Breast epithelium (tissue), 4 donors: Measurements from ENCODE around the gene TMEM9. TPM values are rescaled to one million over a fixed set of nuclear protein-coding genes. Genes with fewer than 3 reads are reported as not detected.

Source experiments
- DNase-seq, 2 donors: peaks; one replicate each; pipeline ENCODE4 v3.0.0-alpha.2; 2019; ENCODE audit warnings: low spot score in 2 of 2
- H3K27ac ChIP-seq, 2 donors: fragments of 200-600 bp; sonication (generic) in 1 of 2; one replicate each; pipeline ENCODE4 v1.5.1; 2016 to 2019; ENCODE audit warnings: mild to moderate bottlenecking in 1 of 2
- H3K27me3 ChIP-seq, 2 donors: fragments of 200-600 bp; sonication (generic) in 1 of 2; one replicate each; pipeline versions ENCODE4 v1.5.1 to v1.6.0; 2017 to 2019; ENCODE audit warnings: control low read depth in 1 of 2, mild to moderate bottlenecking in 1 of 2
- H3K36me3 ChIP-seq: fragments of 200-600 bp; one replicate; pipeline ENCODE4 v1.5.1; 2019
- H3K4me1 ChIP-seq, 2 donors: fragments of 200-600 bp; sonication (generic); one replicate each; pipeline ENCODE4 v1.5.1; 2016 to 2019; ENCODE audit warnings: control low read depth in 1 of 2
- H3K4me3 ChIP-seq, 3 donors: fragments of 200-600 bp; sonication (generic); 1 replicate in 2 of 3; 2 replicates in 1 of 3; pipeline ENCODE4 v1.5.1; 2016 to 2019; ENCODE audit warnings: mild to moderate bottlenecking in 3 of 3, moderate library complexity in 2 of 3
- H3K9me3 ChIP-seq, 2 donors: fragments of 200-600 bp; sonication (generic) in 1 of 2; one replicate each; pipeline ENCODE4 v1.5.1; 2016 to 2019; ENCODE audit warnings: control low read depth in 1 of 2
- POLR2A ChIP-seq: fragments of 450-650 bp; IDR thresholded peaks from one replicate; pipeline ENCODE4 v1.6.1; 2016; ENCODE audit warnings: antibody characterized with exemption, mild to moderate bottlenecking, moderate library complexity
- POLR2AphosphoS5 ChIP-seq, 3 donors: sonication (generic); formaldehyde crosslinking; IDR thresholded peaks; one replicate each; pipeline ENCODE4 v1.6.1; 2017; ENCODE audit warnings: antibody characterized with exemption in 3 of 3
- intact Hi-C: fragments of 100-400 bp; cut with DNase I; formaldehyde crosslinking; loops from one replicate; pipeline ENCODE4 v1.15.1; 2023; ENCODE audit warnings: low total_unique reads
- total RNA-seq, 3 donors: library from RNA; depleted of rRNA; stranded (reverse); fragments of >200 nt; gene quantifications; one replicate each; pipeline ENCODE4 v1.1.0, GENCODE V29; 2016
- TF ChIP-seq, protein P1 (sequence below), 3 donors: fragments of 450-650 bp; IDR thresholded peaks; one replicate each; pipeline ENCODE4 v1.5.1; 2016 to 2017; ENCODE audit warnings: antibody characterized with exemption in 3 of 3, mild to moderate bottlenecking in 3 of 3, moderate library complexity in 3 of 3

The TMEM9 gene
- total RNA-seq, 3 donors from 2014 or later: 48.3 to 104 (median 99.8) TPM

- Histone ChIP-seq H3K9me3 (no peaks in the 10 kb centered on the region), H3K4me1 (no peaks in the 10 kb centered on the region), H3K27ac (no peak overlapping the region), H3K27me3 (no peaks in the 10 kb centered on the region), H3K36me3 (no peaks in the 10 kb centered on the region), H3K4me3 (no peak overlapping the region)
- TF ChIP-seq POLR2AphosphoS5 (IDR thresholded peaks at IDR 0.05): no peak
- intact Hi-C loops: no loop called here
- no peak for DNase-seq
Observed at GRCh38 chr1:201181323-201181722, 27.0 kb upstream of the TMEM9 start.

- intact Hi-C loops: no loop called here
- Histone ChIP-seq H3K4me1 (no peaks in the 10 kb centered on the region), H3K27ac (no peak overlapping the region), H3K4me3 (no peak overlapping the region), H3K27me3 (no peaks in the 10 kb centered on the region), H3K36me3 (no peaks in the 10 kb centered on the region), H3K9me3 (no peaks in the 10 kb centered on the region)
- no peak for DNase-seq
- no peak for TF ChIP-seq POLR2AphosphoS5 (IDR thresholded peaks at IDR 0.05)
- TF ChIP-seq, protein P1, sequence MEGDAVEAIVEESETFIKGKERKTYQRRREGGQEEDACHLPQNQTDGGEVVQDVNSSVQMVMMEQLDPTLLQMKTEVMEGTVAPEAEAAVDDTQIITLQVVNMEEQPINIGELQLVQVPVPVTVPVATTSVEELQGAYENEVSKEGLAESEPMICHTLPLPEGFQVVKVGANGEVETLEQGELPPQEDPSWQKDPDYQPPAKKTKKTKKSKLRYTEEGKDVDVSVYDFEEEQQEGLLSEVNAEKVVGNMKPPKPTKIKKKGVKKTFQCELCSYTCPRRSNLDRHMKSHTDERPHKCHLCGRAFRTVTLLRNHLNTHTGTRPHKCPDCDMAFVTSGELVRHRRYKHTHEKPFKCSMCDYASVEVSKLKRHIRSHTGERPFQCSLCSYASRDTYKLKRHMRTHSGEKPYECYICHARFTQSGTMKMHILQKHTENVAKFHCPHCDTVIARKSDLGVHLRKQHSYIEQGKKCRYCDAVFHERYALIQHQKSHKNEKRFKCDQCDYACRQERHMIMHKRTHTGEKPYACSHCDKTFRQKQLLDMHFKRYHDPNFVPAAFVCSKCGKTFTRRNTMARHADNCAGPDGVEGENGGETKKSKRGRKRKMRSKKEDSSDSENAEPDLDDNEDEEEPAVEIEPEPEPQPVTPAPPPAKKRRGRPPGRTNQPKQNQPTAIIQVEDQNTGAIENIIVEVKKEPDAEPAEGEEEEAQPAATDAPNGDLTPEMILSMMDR (IDR thresholded peaks at IDR 0.05): no peak
- TF ChIP-seq POLR2A: no peak
Observed at GRCh38 chr1:201180901-201181300, 26.6 kb upstream of the TMEM9 start.

GRCh38 chr1:201180141-201180540, 25.9 kb upstream of the TMEM9 start:
- Histone ChIP-seq H3K9me3 (no peaks in the 10 kb centered on the region), H3K36me3 (no peaks in the 10 kb centered on the region), H3K27me3 (no peaks in the 10 kb centered on the region), H3K4me1 (no peaks in the 10 kb centered on the region), H3K4me3 (no peak overlapping the region), H3K27ac (no peak overlapping the region)
- DNase-seq: no peak
- TF ChIP-seq, protein P1 (IDR thresholded peaks at IDR 0.05): no peak
- no peak for TF ChIP-seq POLR2A
- no peak for TF ChIP-seq POLR2AphosphoS5 (IDR thresholded peaks at IDR 0.05)
- intact Hi-C loops: no loop called here

DNA sequence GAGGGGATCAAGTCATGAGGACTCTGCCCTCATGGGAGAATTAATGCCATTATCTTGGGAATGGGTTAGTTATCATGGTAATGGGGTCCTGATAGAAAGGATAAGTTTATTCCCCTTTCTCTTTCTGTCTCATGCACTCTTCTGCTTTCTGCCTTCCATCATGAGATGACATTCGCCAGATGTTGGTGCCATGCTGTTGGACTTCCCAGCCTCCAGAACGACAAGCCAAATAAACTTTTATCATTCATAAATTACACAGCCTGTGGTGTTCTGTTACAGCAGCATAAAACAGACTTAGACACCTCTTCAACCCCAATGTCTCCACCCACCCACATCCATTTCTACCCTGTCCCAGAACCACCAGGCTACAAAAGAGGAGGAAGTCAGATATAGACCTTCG, 24.4 kb upstream of the TMEM9 start:
- Histone ChIP-seq H3K36me3 (no peaks in the 10 kb centered on the region), H3K9me3 (no peaks in the 10 kb centered on the region), H3K4me1 (no peaks in the 10 kb centered on the region), H3K27me3 (no peaks in the 10 kb centered on the region), H3K27ac (no peak overlapping the region), H3K4me3 (no peak overlapping the region)
- intact Hi-C loops: no loop called here
- DNase-seq: no peak
- TF ChIP-seq POLR2AphosphoS5 (IDR thresholded peaks at IDR 0.05) (no peak), POLR2A (no peak)
- TF ChIP-seq, protein P1 (IDR thresholded peaks at IDR 0.05): no peak

- Histone ChIP-seq H3K9me3 (no peaks in the 10 kb centered on the region), H3K4me3 (no peak overlapping the region), H3K4me1 (no peaks in the 10 kb centered on the region), H3K27ac (no peak overlapping the region), H3K36me3 (no peaks in the 10 kb centered on the region), H3K27me3 (no peaks in the 10 kb centered on the region)
- DNase-seq: no peak
- intact Hi-C loops: no loop called here
- TF ChIP-seq, protein P1 (IDR thresholded peaks at IDR 0.05): no peak
- TF ChIP-seq POLR2A: no peak
- TF ChIP-seq POLR2AphosphoS5 (IDR thresholded peaks at IDR 0.05): no peak
Observed at GRCh38 chr1:201176940-201177339, 22.7 kb upstream of the TMEM9 start.
